ENCODE data around the gene ABHD2.
A peak's percentile ranks its signal among the peaks of the same experiment; 100 is the strongest.

ABHD2 gene

GRCh38 chr15:89067751-89068150 lies 20.5 kb upstream of the ABHD2 start:
- Mint-ChIP-seq H3K27ac (peak overlapping the region; percentile 79), H3K27me3 (peaks cover 11 to 15% of the 10 kb centered on the region in 2 donors), H3K36me3 (peaks cover 8 to 16% of the 10 kb centered on the region in 2 donors), H3K4me1 (peaks cover 3 to 12% of the 10 kb centered on the region in 2 donors), H3K4me3 (no peak overlapping the region), H3K9me3 (peaks cover 19 to 23% of the 10 kb centered on the region in 2 donors)
- DNase-seq (no peak), ATAC-seq (replicated peaks) (peak; percentile 68 to 72)

- peak overlapping the region; percentile 6 to 30 for H3K4me3 Mint-ChIP-seq
These were observed 19.9 kb upstream of the ABHD2 start for GRCh38 chr15:89068325-89068784.

GRCh38 chr15:89070197-89071124 lies 17.8 kb upstream of the ABHD2 start:
- H3K36me3 Mint-ChIP-seq: peaks cover 8 to 16% of the 10 kb centered on the region in 2 donors
- ATAC-seq (replicated peaks) (no peak), DNase-seq (no peak)
- H3K9me3 Mint-ChIP-seq: peaks cover 18 to 19% of the 10 kb centered on the region in 2 donors
- H3K27me3 Mint-ChIP-seq: peaks cover 16 to 22% of the 10 kb centered on the region in 2 donors
- H3K27ac Mint-ChIP-seq: no peak overlapping the region
- no peak overlapping the region for H3K4me3 Mint-ChIP-seq
- peaks cover 10 to 23% of the 10 kb centered on the region in 2 donors for H3K4me1 Mint-ChIP-seq

More at GRCh38 chr15:89068325-89068784, 19.9 kb upstream of the ABHD2 start:
- ATAC-seq (replicated peaks) (peak; percentile 92 to 93), DNase-seq (peak; percentile 58)
- Mint-ChIP-seq H3K9me3 (peaks cover 19 to 23% of the 10 kb centered on the region in 2 donors), H3K27ac (peak overlapping the region; percentile 79), H3K4me1 (peaks cover 3 to 12% of the 10 kb centered on the region in 2 donors), H3K27me3 (peaks cover 11 to 15% of the 10 kb centered on the region in 2 donors), H3K36me3 (peaks cover 8 to 16% of the 10 kb centered on the region in 2 donors)

- Mint-ChIP-seq H3K9me3 (peaks cover 9 to 11% of the 10 kb centered on the region in 2 donors), H3K4me3 (no peak overlapping the region), H3K27me3 (peaks cover 17 to 22% of the 10 kb centered on the region in 2 donors), H3K4me1 (peaks cover 14 to 34% of the 10 kb centered on the region in 2 donors), H3K27ac (no peak overlapping the region), H3K36me3 (peaks cover 7 to 10% of the 10 kb centered on the region in 2 donors)
- no peak for DNase-seq
- no peak for ATAC-seq (replicated peaks)
These were observed 16.8 kb upstream of the ABHD2 start for GRCh38 chr15:89071471-89071870.

GRCh38 chr15:89072277-89072869 lies 15.9 kb upstream of the ABHD2 start:
- Mint-ChIP-seq H3K4me1 (peaks cover 14 to 34% of the 10 kb centered on the region in 2 donors), H3K4me3 (no peak overlapping the region), H3K27me3 (peaks cover 17 to 22% of the 10 kb centered on the region in 2 donors), H3K27ac (no peak overlapping the region), H3K36me3 (peaks cover 1 to 4% of the 10 kb centered on the region in 2 donors), H3K9me3 (peaks cover 3 to 4% of the 10 kb centered on the region in 2 donors)
- no peak for DNase-seq
- ATAC-seq (replicated peaks): no peak

- peak in 1 of 2 donors; percentile 38 for ATAC-seq (replicated peaks)
- peak overlapping the region; percentile 2 for H3K27ac Mint-ChIP-seq
These were observed 13.7 kb upstream of the ABHD2 start for GRCh38 chr15:89074402-89075012.

GRCh38 chr15:89075101-89075640 lies 13.1 kb upstream of the ABHD2 start:
- Mint-ChIP-seq H3K27ac (no peak overlapping the region), H3K27me3 (peaks cover 29% of the 10 kb centered on the region in 2 donors), H3K4me3 (peak overlapping the region in 1 of 2 donors; percentile 2), H3K9me3 (no peaks in the 10 kb centered on the region), H3K4me1 (peaks cover 15 to 22% of the 10 kb centered on the region in 2 donors), H3K36me3 (no peaks in the 10 kb centered on the region)
- ATAC-seq (replicated peaks) (no peak), DNase-seq (no peak)

More at GRCh38 chr15:89074402-89075012, 13.7 kb upstream of the ABHD2 start:
- no peak overlapping the region for H3K4me3 Mint-ChIP-seq
- H3K9me3 Mint-ChIP-seq: no peaks in the 10 kb centered on the region
- DNase-seq: no peak
- peaks cover 26 to 32% of the 10 kb centered on the region in 2 donors for H3K27me3 Mint-ChIP-seq
- peaks cover 15 to 22% of the 10 kb centered on the region in 2 donors for H3K4me1 Mint-ChIP-seq
- H3K36me3 Mint-ChIP-seq: no peaks in the 10 kb centered on the region

- H3K9me3 Mint-ChIP-seq: no peaks in the 10 kb centered on the region
- H3K27me3 Mint-ChIP-seq: peaks cover 23 to 35% of the 10 kb centered on the region in 2 donors
- no peak overlapping the region for H3K27ac Mint-ChIP-seq
- H3K4me3 Mint-ChIP-seq: no peak overlapping the region
- ATAC-seq (replicated peaks) (peak; percentile 58 to 64), DNase-seq (no peak)
- peaks cover 15 to 22% of the 10 kb centered on the region in 2 donors for H3K4me1 Mint-ChIP-seq
- no peaks in the 10 kb centered on the region for H3K36me3 Mint-ChIP-seq
These were observed 12.4 kb upstream of the ABHD2 start for GRCh38 chr15:89075846-89076245.

- Mint-ChIP-seq H3K27me3 (peaks cover 21 to 28% of the 10 kb centered on the region in 2 donors), H3K27ac (no peak overlapping the region), H3K4me3 (no peak overlapping the region), H3K9me3 (no peaks in the 10 kb centered on the region), H3K4me1 (peaks cover 15 to 22% of the 10 kb centered on the region in 2 donors), H3K36me3 (no peaks in the 10 kb centered on the region)
- DNase-seq: no peak
- no peak for ATAC-seq (replicated peaks)
These were observed 10.5 kb upstream of the ABHD2 start for GRCh38 chr15:89077750-89078149.

GRCh38 chr15:89078851-89079810 lies 9.1 kb upstream of the ABHD2 start:
- no peak overlapping the region for H3K27ac Mint-ChIP-seq
- DNase-seq (no peak), ATAC-seq (replicated peaks) (no peak)
- no peaks in the 10 kb centered on the region for H3K9me3 Mint-ChIP-seq
- peaks cover 15 to 22% of the 10 kb centered on the region in 2 donors for H3K4me1 Mint-ChIP-seq
- no peaks in the 10 kb centered on the region for H3K36me3 Mint-ChIP-seq
- peaks cover 21 to 28% of the 10 kb centered on the region in 2 donors for H3K27me3 Mint-ChIP-seq
- H3K4me3 Mint-ChIP-seq: no peak overlapping the region

- Mint-ChIP-seq H3K36me3 (no peaks in the 10 kb centered on the region), H3K4me3 (no peak overlapping the region), H3K27ac (no peak overlapping the region), H3K27me3 (peaks cover 10 to 22% of the 10 kb centered on the region in 2 donors), H3K4me1 (peaks cover 0 to 3% of the 10 kb centered on the region in 2 donors), H3K9me3 (no peaks in the 10 kb centered on the region)
- ATAC-seq (replicated peaks) (no peak), DNase-seq (no peak)
These were observed 6.4 kb upstream of the ABHD2 start for GRCh38 chr15:89081878-89082277.

GRCh38 chr15:89083246-89083645 lies 5.0 kb upstream of the ABHD2 start:
- Mint-ChIP-seq H3K4me1 (no peaks in the 10 kb centered on the region), H3K27me3 (peaks cover 10 to 16% of the 10 kb centered on the region in 2 donors), H3K36me3 (no peaks in the 10 kb centered on the region), H3K4me3 (no peak overlapping the region), H3K27ac (no peak overlapping the region), H3K9me3 (no peaks in the 10 kb centered on the region)
- no peak for ATAC-seq (replicated peaks)
- no peak for DNase-seq
